CD8-positive, alpha-beta memory T cell (primary cell): ENCODE measurements around the gene EPB41L4B. TPM values are rescaled to one million over a fixed set of nuclear protein-coding genes. Genes with fewer than 3 reads are reported as not detected.

Experiments used
- CTCF ChIA-PET: fragments of 350-600 bp; sonication (Branson Sonifier 250); formaldehyde crosslinking; loops from one replicate; lab custom pipeline; 2021; ENCODE audit warnings: antibody characterized with exemption; lab: Charles Lee
- POLR2A ChIA-PET: fragments of 350-600 bp; sonication (Branson Sonifier 250); formaldehyde crosslinking; loops from one replicate; lab custom pipeline; 2021; ENCODE audit warnings: antibody characterized with exemption; lab: Charles Lee
- DNase-seq, 5 donors: peaks; one replicate each; pipeline versions ENCODE4 v3.0.0 to v3.0.0-alpha.2; 2020 to 2022; ENCODE audit warnings: mixed read lengths in 1 of 5
- H3K27ac ChIP-seq: one replicate; pipeline ENCODE4 v1.7.0; 2013; ENCODE audit warnings: low read depth, mild to moderate bottlenecking, low read length, moderate library complexity
- H3K27me3 ChIP-seq: 2 replicates; pipeline ENCODE4 v1.7.0; 2013; ENCODE audit warnings: low read length, mild to moderate bottlenecking; ENCODE audit not compliant: insufficient read depth, poor library complexity, severe bottlenecking
- H3K36me3 ChIP-seq: 2 replicates; pipeline ENCODE4 v1.7.0; 2013; ENCODE audit warnings: mild to moderate bottlenecking, low read length, moderate library complexity; ENCODE audit not compliant: insufficient read depth
- H3K4me1 ChIP-seq: 2 replicates; pipeline ENCODE4 v1.7.0; 2013; ENCODE audit warnings: mild to moderate bottlenecking, low read length, moderate library complexity; ENCODE audit not compliant: insufficient read depth
- H3K4me3 ChIP-seq: 2 replicates; pipeline ENCODE4 v1.7.0; 2013; ENCODE audit warnings: mild to moderate bottlenecking, low read length
- H3K9me3 ChIP-seq: 2 replicates; pipeline ENCODE4 v1.7.0; 2013; ENCODE audit warnings: mild to moderate bottlenecking, low read length
- H3K27ac Mint-ChIP-seq, 8 donors: one replicate each; pipeline ENCODE4 v1.8.0; 2020 to 2021; ENCODE audit warnings: mixed read lengths in 8 of 8, mild to moderate bottlenecking in 6 of 8, inconsistent platforms in 3 of 8, moderate library complexity in 3 of 8
- H3K27me3 Mint-ChIP-seq, 2 donors: one replicate each; pipeline ENCODE4 v1.8.0; 2020 to 2021; ENCODE audit warnings: mixed read lengths in 2 of 2, mild to moderate bottlenecking in 1 of 2, moderate library complexity in 1 of 2
- H3K36me3 Mint-ChIP-seq, 3 donors: one replicate each; pipeline ENCODE4 v1.8.0; 2020 to 2021; ENCODE audit warnings: mixed read lengths in 3 of 3, inconsistent platforms in 1 of 3, mild to moderate bottlenecking in 1 of 3
- H3K4me1 Mint-ChIP-seq, 3 donors: one replicate each; pipeline ENCODE4 v1.8.0; 2020 to 2021; ENCODE audit warnings: mixed read lengths in 3 of 3, inconsistent platforms in 1 of 3, mild to moderate bottlenecking in 1 of 3
- H3K4me3 Mint-ChIP-seq, 7 donors: one replicate each; pipeline ENCODE4 v1.8.0; 2020 to 2021; ENCODE audit warnings: mixed read lengths in 7 of 7, mild to moderate bottlenecking in 6 of 7, moderate library complexity in 4 of 7, inconsistent platforms in 2 of 7
- H3K9me3 Mint-ChIP-seq, 5 donors: one replicate each; pipeline ENCODE4 v1.8.0; 2020 to 2022; ENCODE audit warnings: mixed read lengths in 5 of 5, mild to moderate bottlenecking in 3 of 5, moderate library complexity in 2 of 5, inconsistent platforms in 1 of 5
- polyA plus RNA-seq: library from polyadenylated mRNA; unstranded; fragments of 300-500 nt; fragmentation: Illumina TruSeq; gene quantifications from one replicate; pipeline ENCODE4 v1.2.3, GENCODE V29; 2021
- total RNA-seq, 2 experiments: library from RNA; stranded (reverse); gene quantifications; one replicate each; pipeline ENCODE4 v1.2.3, GENCODE V29; 2021

EPB41L4B gene
- total and polyA plus RNA-seq, 3 experiments from 2014 or later, result 0.35 to 0.44 TPM; not detected in 1

DNA sequence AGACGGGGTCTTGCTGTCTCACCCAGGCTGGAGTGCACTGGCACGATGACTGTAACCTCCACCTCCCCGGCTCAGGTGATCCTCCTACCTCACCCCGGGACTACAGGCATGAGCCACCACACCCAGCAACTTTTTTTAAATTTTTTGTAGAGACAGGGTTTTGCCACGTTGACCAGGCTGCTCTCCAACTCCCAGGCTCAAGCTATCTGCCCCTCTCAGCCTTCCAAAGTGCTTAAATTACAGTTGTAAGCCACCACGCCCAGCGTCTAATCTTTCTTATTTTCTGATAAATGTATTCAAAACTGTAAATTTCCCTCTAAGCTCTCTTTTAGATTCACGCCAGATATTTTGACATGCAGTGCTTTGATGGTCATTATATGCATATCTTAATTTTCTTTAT, 164.2 kb downstream of the EPB41L4B start:
- H3K9me3 Mint-ChIP-seq, result peaks cover 3 to 21% (median 16%) of the 10 kb centered on the region in 5 donors
- CTCF ChIA-PET, result no interaction called here
- peak overlapping the region in 1 of 8 donors; percentile 70 for H3K27ac Mint-ChIP-seq
- no peaks in the 10 kb centered on the region for H3K27me3 ChIP-seq
- POLR2A ChIA-PET, result no interaction called here
- no peaks in the 10 kb centered on the region for H3K4me1 ChIP-seq
- no peaks in the 10 kb centered on the region for H3K4me1 Mint-ChIP-seq
- H3K9me3 ChIP-seq, result no peaks in the 10 kb centered on the region
- no peaks in the 10 kb centered on the region for H3K36me3 ChIP-seq
- no peak overlapping the region for H3K4me3 ChIP-seq
- H3K27me3 Mint-ChIP-seq, result peaks cover 11 to 18% of the 10 kb centered on the region in 2 donors
- H3K27ac ChIP-seq, result no peak overlapping the region
- no peak for DNase-seq
- no peak overlapping the region for H3K4me3 Mint-ChIP-seq
- peaks cover 0 to 8% (median 0%) of the 10 kb centered on the region in 3 donors for H3K36me3 Mint-ChIP-seq

GRCh38 chr9:109150925-109151545, 169.8 kb downstream of the EPB41L4B start:
- Mint-ChIP-seq H3K27me3 (peaks cover 6 to 9% of the 10 kb centered on the region in 2 donors), H3K36me3 (peaks cover 0 to 5% (median 0%) of the 10 kb centered on the region in 3 donors), H3K9me3 (peaks cover 3 to 21% (median 16%) of the 10 kb centered on the region in 5 donors), H3K27ac (no peak overlapping the region), H3K4me1 (no peaks in the 10 kb centered on the region), H3K4me3 (no peak overlapping the region)
- DNase-seq, result no peak
- ChIA-PET CTCF (no interaction called here), POLR2A (no interaction called here)
- no peaks in the 10 kb centered on the region for H3K9me3 ChIP-seq
- no peak overlapping the region for H3K27ac ChIP-seq
- H3K4me1 ChIP-seq, result no peaks in the 10 kb centered on the region
- H3K27me3 ChIP-seq, result no peaks in the 10 kb centered on the region
- H3K4me3 ChIP-seq, result no peak overlapping the region
- H3K36me3 ChIP-seq, result no peaks in the 10 kb centered on the region

GRCh38 chr9:109149722-109150121, 171.1 kb downstream of the EPB41L4B start:
- Mint-ChIP-seq H3K4me1 (no peaks in the 10 kb centered on the region), H3K36me3 (peaks cover 0 to 5% (median 0%) of the 10 kb centered on the region in 3 donors), H3K9me3 (peaks cover 3 to 21% (median 16%) of the 10 kb centered on the region in 5 donors), H3K27me3 (peaks cover 5 to 8% of the 10 kb centered on the region in 2 donors), H3K4me3 (no peak overlapping the region), H3K27ac (peak overlapping the region in 1 of 8 donors; percentile 82)
- Histone ChIP-seq H3K27ac (no peak overlapping the region), H3K4me1 (no peaks in the 10 kb centered on the region), H3K36me3 (no peaks in the 10 kb centered on the region), H3K4me3 (no peak overlapping the region), H3K9me3 (no peaks in the 10 kb centered on the region), H3K27me3 (no peaks in the 10 kb centered on the region)
- ChIA-PET CTCF (no interaction called here), POLR2A (no interaction called here)
- no peak for DNase-seq

GRCh38 chr9:109149089-109149488, 171.8 kb downstream of the EPB41L4B start:
- Mint-ChIP-seq H3K27me3 (peaks cover 5 to 8% of the 10 kb centered on the region in 2 donors), H3K4me3 (no peak overlapping the region), H3K27ac (no peak overlapping the region), H3K36me3 (peaks cover 0 to 5% (median 0%) of the 10 kb centered on the region in 3 donors), H3K4me1 (peaks cover under 1 to 2% (median 2%) of the 10 kb centered on the region in 3 donors), H3K9me3 (peaks cover 3 to 17% (median 13%) of the 10 kb centered on the region in 5 donors)
- POLR2A ChIA-PET, result no interaction called here
- no peak for DNase-seq
- no peak overlapping the region for H3K4me3 ChIP-seq
- H3K9me3 ChIP-seq, result no peaks in the 10 kb centered on the region
- no peak overlapping the region for H3K27ac ChIP-seq
- H3K36me3 ChIP-seq, result no peaks in the 10 kb centered on the region
- H3K27me3 ChIP-seq, result no peaks in the 10 kb centered on the region
- CTCF ChIA-PET, result no interaction called here
- no peaks in the 10 kb centered on the region for H3K4me1 ChIP-seq

DNA sequence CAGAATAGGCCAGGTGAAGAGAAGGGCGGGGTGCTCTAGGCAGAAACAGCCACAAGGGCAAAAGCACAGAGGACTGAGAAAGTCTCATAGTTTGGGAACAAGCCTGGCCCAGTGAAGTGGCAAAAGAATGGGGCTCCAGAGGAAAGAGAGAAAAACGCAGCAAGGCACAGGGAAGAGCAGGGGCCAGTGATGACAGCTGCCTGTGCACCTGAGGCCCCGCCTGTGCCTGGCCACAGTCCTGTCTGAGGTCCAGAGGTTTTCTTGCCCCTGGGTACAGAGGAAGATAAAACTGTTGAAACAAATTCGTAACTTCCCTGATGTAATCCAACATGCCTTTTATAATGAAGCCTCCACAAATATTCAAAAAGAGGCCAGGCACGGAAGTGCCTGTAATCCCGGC, 175.8 kb downstream of the EPB41L4B start:
- no peak overlapping the region for H3K27ac Mint-ChIP-seq
- H3K27me3 ChIP-seq, result no peaks in the 10 kb centered on the region
- H3K4me1 ChIP-seq, result no peaks in the 10 kb centered on the region
- no peaks in the 10 kb centered on the region for H3K9me3 Mint-ChIP-seq
- H3K27me3 Mint-ChIP-seq, result peaks cover 5 to 8% of the 10 kb centered on the region in 2 donors
- H3K4me3 ChIP-seq, result no peak overlapping the region
- no peaks in the 10 kb centered on the region for H3K36me3 Mint-ChIP-seq
- no peaks in the 10 kb centered on the region for H3K9me3 ChIP-seq
- DNase-seq, result no peak
- POLR2A ChIA-PET, result no interaction called here
- no peaks in the 10 kb centered on the region for H3K36me3 ChIP-seq
- H3K27ac ChIP-seq, result no peak overlapping the region
- CTCF ChIA-PET, result no interaction called here
- H3K4me3 Mint-ChIP-seq, result no peak overlapping the region
- peaks cover 5 to 6% (median 6%) of the 10 kb centered on the region in 3 donors for H3K4me1 Mint-ChIP-seq

DNA sequence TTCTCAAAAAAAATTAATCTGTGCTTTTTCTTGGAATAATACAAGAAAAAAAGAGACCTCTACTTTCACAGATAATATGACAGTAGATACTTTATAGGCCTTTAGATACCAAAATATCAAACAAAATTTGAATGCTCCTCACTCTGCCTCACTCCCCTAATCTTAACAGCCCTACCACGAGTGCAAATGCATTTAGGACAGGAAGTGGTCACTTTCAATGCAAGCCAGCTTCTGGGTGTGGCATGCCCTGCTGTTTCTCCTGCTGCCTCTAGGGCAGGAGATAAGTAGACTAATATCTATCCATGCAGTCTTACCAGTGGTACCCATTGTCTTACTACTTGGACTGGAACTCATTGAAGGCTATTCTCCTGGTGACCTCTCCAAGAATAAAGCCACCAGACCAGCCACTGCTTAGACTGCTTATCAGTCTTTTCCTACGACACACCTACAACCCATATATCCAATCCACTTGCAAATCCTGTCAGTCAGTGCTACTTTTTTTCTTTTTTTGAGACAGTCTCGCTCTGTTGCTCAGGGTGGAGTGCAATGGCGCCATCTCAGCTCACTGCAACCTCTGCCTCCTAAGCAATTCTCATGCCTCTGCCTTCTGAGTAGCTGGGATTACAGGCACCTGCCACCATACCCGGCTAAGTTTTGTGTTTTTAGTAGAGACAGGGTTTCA, 176.8 kb downstream of the EPB41L4B start:
- peaks cover 5 to 6% (median 6%) of the 10 kb centered on the region in 3 donors for H3K4me1 Mint-ChIP-seq
- peaks cover 5 to 8% of the 10 kb centered on the region in 2 donors for H3K27me3 Mint-ChIP-seq
- no peaks in the 10 kb centered on the region for H3K36me3 Mint-ChIP-seq
- no peak overlapping the region for H3K27ac ChIP-seq
- H3K9me3 ChIP-seq, result no peaks in the 10 kb centered on the region
- POLR2A ChIA-PET, result no interaction called here
- no peak for DNase-seq
- peak overlapping the region in 1 of 8 donors; percentile 90 for H3K27ac Mint-ChIP-seq
- no peaks in the 10 kb centered on the region for H3K9me3 Mint-ChIP-seq
- no peak overlapping the region for H3K4me3 Mint-ChIP-seq
- no peak overlapping the region for H3K4me3 ChIP-seq
- H3K27me3 ChIP-seq, result no peaks in the 10 kb centered on the region
- H3K4me1 ChIP-seq, result no peaks in the 10 kb centered on the region
- CTCF ChIA-PET, result no interaction called here
- H3K36me3 ChIP-seq, result no peaks in the 10 kb centered on the region

DNA sequence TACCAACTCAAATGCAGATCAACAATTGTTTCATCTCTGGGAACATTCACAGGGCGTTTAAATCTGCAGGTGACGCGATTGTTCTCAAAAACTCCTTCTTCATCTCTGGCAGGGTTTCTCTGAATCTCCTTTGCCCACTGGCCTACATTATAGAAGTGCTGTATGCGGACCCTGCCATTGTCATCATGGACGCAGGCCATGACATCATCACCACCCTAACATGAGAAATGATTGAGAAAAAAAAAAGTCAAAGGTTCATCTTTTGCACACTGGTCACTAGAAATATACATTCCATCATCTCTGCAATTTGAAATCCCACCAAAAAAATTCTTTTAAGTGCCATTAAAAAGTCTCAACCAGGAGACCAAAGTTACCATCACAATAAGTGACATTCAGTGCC, 179.5 kb downstream of the EPB41L4B start:
- peaks cover 2 to 3% of the 10 kb centered on the region in 2 donors for H3K27me3 Mint-ChIP-seq
- H3K27ac ChIP-seq, result no peak overlapping the region
- no peaks in the 10 kb centered on the region for H3K27me3 ChIP-seq
- peaks cover 5 to 6% (median 6%) of the 10 kb centered on the region in 3 donors for H3K4me1 Mint-ChIP-seq
- no peak overlapping the region for H3K4me3 ChIP-seq
- H3K27ac Mint-ChIP-seq, result peak overlapping the region in 1 of 8 donors; percentile 21
- H3K9me3 Mint-ChIP-seq, result no peaks in the 10 kb centered on the region
- CTCF ChIA-PET, result no interaction called here
- H3K36me3 Mint-ChIP-seq, result peaks cover 0 to 2% (median 0%) of the 10 kb centered on the region in 3 donors
- H3K36me3 ChIP-seq, result no peaks in the 10 kb centered on the region
- DNase-seq, result no peak
- H3K9me3 ChIP-seq, result no peaks in the 10 kb centered on the region
- no peaks in the 10 kb centered on the region for H3K4me1 ChIP-seq
- POLR2A ChIA-PET, result no interaction called here
- no peak overlapping the region for H3K4me3 Mint-ChIP-seq

GRCh38 chr9:109139851-109140250, 181.0 kb downstream of the EPB41L4B start:
- H3K27me3 Mint-ChIP-seq, result peaks cover 1 to 3% of the 10 kb centered on the region in 2 donors
- DNase-seq, result no peak
- no peak overlapping the region for H3K27ac ChIP-seq
- H3K9me3 ChIP-seq, result no peaks in the 10 kb centered on the region
- no peaks in the 10 kb centered on the region for H3K36me3 ChIP-seq
- ChIA-PET CTCF (no interaction called here), POLR2A (no interaction called here)
- H3K4me3 ChIP-seq, result no peak overlapping the region
- H3K27ac Mint-ChIP-seq, result no peak overlapping the region
- H3K4me1 Mint-ChIP-seq, result peaks cover 5 to 6% (median 6%) of the 10 kb centered on the region in 3 donors
- H3K36me3 Mint-ChIP-seq, result peaks cover 0 to 2% (median 0%) of the 10 kb centered on the region in 3 donors
- no peaks in the 10 kb centered on the region for H3K27me3 ChIP-seq
- H3K9me3 Mint-ChIP-seq, result no peaks in the 10 kb centered on the region
- H3K4me1 ChIP-seq, result no peaks in the 10 kb centered on the region
- H3K4me3 Mint-ChIP-seq, result no peak overlapping the region
